PFSK-1 (cell line): ENCODE measurements around the gene ERC2.

ENCODE experiments used
- FOXP2 ChIP-seq: optimal IDR thresholded peaks from 2 replicates; pipeline ENCODE3; 2011; ENCODE audit warnings: borderline replicate concordance, control low read depth, inconsistent platforms; ENCODE audit not compliant: insufficient read depth; ENCODE audit errors: extremely low read length, extremely low read depth
- POLR2AphosphoS5 ChIP-seq: IDR thresholded peaks from 2 replicates; pipeline ENCODE4 v1.6.1; 2012; ENCODE audit warnings: low read depth, mild to moderate bottlenecking, control low read depth, low read length, moderate library complexity
- REST ChIP-seq, 2 experiments: IDR thresholded peaks; 2 replicates each; pipeline versions ENCODE4 v1.6.1 to v1.8.0; 2011 to 2012; ENCODE audit warnings: low read depth in 2 of 2, low read length in 2 of 2, control low read depth in 1 of 2, inconsistent platforms in 1 of 2, mild to moderate bottlenecking in 1 of 2, moderate library complexity in 1 of 2; ENCODE audit not compliant: insufficient read depth in 1 of 2
- SIN3A ChIP-seq: IDR thresholded peaks from 2 replicates; pipeline ENCODE4 v1.6.1; 2012; ENCODE audit warnings: mild to moderate bottlenecking, low read length, moderate library complexity, borderline replicate concordance; ENCODE audit not compliant: insufficient read depth
- TAF1 ChIP-seq: IDR thresholded peaks from 2 replicates; pipeline ENCODE4 v1.6.1; 2012; ENCODE audit warnings: low read length, control low read depth, borderline replicate concordance; ENCODE audit not compliant: insufficient read depth

ERC2 gene

GRCh38 chr3:55519019-55519418, 949.2 kb downstream of the ERC2 start:
- TF ChIP-seq SIN3A (no peak), REST (IDR thresholded peaks at IDR 0.05; ENCODE audit: insufficient read depth in 1 of 2, low read depth in 2 of 2, low read length in 2 of 2) (no peak), FOXP2 (no peak), POLR2AphosphoS5 (no peak), TAF1 (no peak)

- TF ChIP-seq REST (IDR thresholded peaks at IDR 0.05; ENCODE audit: insufficient read depth in 1 of 2, low read depth in 2 of 2, low read length in 2 of 2) (no peak), TAF1 (no peak), FOXP2 (no peak), SIN3A (no peak), POLR2AphosphoS5 (no peak)
These were observed 949.8 kb downstream of the ERC2 start for GRCh38 chr3:55518451-55518850.

- TF ChIP-seq FOXP2: no peak
- TF ChIP-seq POLR2AphosphoS5: no peak
- no peak for TF ChIP-seq TAF1
- TF ChIP-seq SIN3A: no peak
- no peak for TF ChIP-seq REST (IDR thresholded peaks at IDR 0.05; ENCODE audit: insufficient read depth in 1 of 2, low read depth in 2 of 2, low read length in 2 of 2)
These were observed 951.8 kb downstream of the ERC2 start for GRCh38 chr3:55516392-55517030.

GRCh38 chr3:55515550-55516246, 952.6 kb downstream of the ERC2 start:
- TF ChIP-seq REST (IDR thresholded peaks at IDR 0.05; ENCODE audit: insufficient read depth in 1 of 2, low read depth in 2 of 2, low read length in 2 of 2) (no peak), SIN3A (no peak), POLR2AphosphoS5 (no peak)

- TF ChIP-seq TAF1 (no peak), POLR2AphosphoS5 (no peak)
These were observed 953.3 kb downstream of the ERC2 start for GRCh38 chr3:55514962-55515361.
